NCI-H524 (cell line): ENCODE results near the gene WIPF3.
A peak's percentile ranks its signal among the peaks of the same experiment; 100 is the strongest.

Experiments
- DNase-seq, 2 experiments: peaks; one replicate each; lab custom pipeline; 2025; lab: John Stamatoyannopoulos, UW

The WIPF3 gene

GRCh38 chr7:29847916-29848315 lies 41.6 kb downstream of the WIPF3 start:
- DNase-seq, result no peak

GRCh38 chr7:29848941-29849340 lies 42.6 kb downstream of the WIPF3 start:
- DNase-seq, result no peak

GRCh38 chr7:29851487-29851886 lies 45.2 kb downstream of the WIPF3 start:
- DNase-seq, result peak; percentile 17 to 47

- no peak for DNase-seq
These were observed 46.1 kb downstream of the WIPF3 start for GRCh38 chr7:29852457-29852856.

GRCh38 chr7:29853072-29853471 lies 46.8 kb downstream of the WIPF3 start:
- peak in 1 of 2 experiments; percentile 38 for DNase-seq

GRCh38 chr7:29853789-29854188 lies 47.5 kb downstream of the WIPF3 start:
- no peak for DNase-seq

- DNase-seq, result no peak
These were observed 48.1 kb downstream of the WIPF3 start for GRCh38 chr7:29854257-29854938.

GRCh38 chr7:29857654-29858053 lies 51.3 kb downstream of the WIPF3 start:
- DNase-seq, result no peak

- no peak for DNase-seq
These were observed 52.1 kb downstream of the WIPF3 start for GRCh38 chr7:29858191-29858951.

GRCh38 chr7:29859104-29859503 lies 52.8 kb downstream of the WIPF3 start:
- no peak for DNase-seq

GRCh38 chr7:29859524-29860185 lies 53.3 kb downstream of the WIPF3 start:
- DNase-seq, result no peak

GRCh38 chr7:29860186-29860585 lies 53.9 kb downstream of the WIPF3 start:
- no peak for DNase-seq

- DNase-seq, result no peak
These were observed 55.6 kb downstream of the WIPF3 start for GRCh38 chr7:29861884-29862283.

GRCh38 chr7:29864656-29865055 lies 58.3 kb downstream of the WIPF3 start:
- DNase-seq, result no peak

- no peak for DNase-seq
These were observed 59.2 kb downstream of the WIPF3 start for GRCh38 chr7:29865526-29865925.

GRCh38 chr7:29866490-29866930 lies 60.2 kb downstream of the WIPF3 start:
- DNase-seq, result no peak

- DNase-seq, result no peak
These were observed 65.6 kb downstream of the WIPF3 start for GRCh38 chr7:29871787-29872398.

GRCh38 chr7:29873644-29874294 lies 67.5 kb downstream of the WIPF3 start:
- DNase-seq, result no peak

- DNase-seq, result no peak
These were observed 69.4 kb downstream of the WIPF3 start for GRCh38 chr7:29875741-29876140.

GRCh38 chr7:29877196-29877595 lies 70.9 kb downstream of the WIPF3 start:
- DNase-seq, result no peak

- peak in 1 of 2 experiments; percentile 47 for DNase-seq
These were observed 71.9 kb downstream of the WIPF3 start for GRCh38 chr7:29878081-29878688.

- no peak for DNase-seq
These were observed 73.3 kb downstream of the WIPF3 start for GRCh38 chr7:29879609-29880008.
